Measurements from ENCODE around the gene PRSS57. TPM values are rescaled to one million over a fixed set of nuclear protein-coding genes. Genes with fewer than 3 reads are reported as not detected.

Gene PRSS57
- total RNA-seq, 6 experiments from 2014 or later = 0.20 TPM; not detected in 5

- H3K27me3 ChIP-seq = peaks cover 7 to 13% of the 10 kb centered on the region in 2 donors
- no peak for TF ChIP-seq CTCF (IDR thresholded peaks at IDR 0.05)
- TF ChIP-seq POLR2A (IDR thresholded peaks at IDR 0.05) = no peak
- intact Hi-C loops (cut with DNase I) = no loop called here
- ATAC-seq (peak; percentile 15 to 52 (median 28)), DNase-seq (no peak)
- peaks cover 0 to 9% (median 0%) of the 10 kb centered on the region in 4 donors for H3K4me1 ChIP-seq
- no peaks in the 10 kb centered on the region for H3K36me3 ChIP-seq
- H3K9me3 ChIP-seq = no peaks in the 10 kb centered on the region
- H3K4me3 ChIP-seq = no peak overlapping the region
- no peak overlapping the region for H3K27ac ChIP-seq
- no CpG with 5 or more reads among the region's 54 CpGs for whole genome bisulfite sequencing (ENCODE audit: insufficient coverage, low coverage, low lambda C conversion rate, missing lambda C conversion rate)
Observed at GRCh38 chr19:718991-719512, 23.8 kb upstream of the PRSS57 start.

- TF ChIP-seq CTCF (IDR thresholded peaks at IDR 0.05) = no peak
- no peak for TF ChIP-seq POLR2A (IDR thresholded peaks at IDR 0.05)
- H3K4me1 ChIP-seq = peaks cover 0 to 9% (median 0%) of the 10 kb centered on the region in 4 donors
- H3K27ac ChIP-seq = no peak overlapping the region
- intact Hi-C loops (cut with DNase I) = no loop called here
- 40% methylated on average over 8 of the region's 23 CpGs for WGBS (ENCODE audit: insufficient coverage, low coverage, low lambda C conversion rate, missing lambda C conversion rate)
- no peak for DNase-seq
- H3K4me3 ChIP-seq = no peak overlapping the region
- H3K36me3 ChIP-seq = no peaks in the 10 kb centered on the region
- peak in 1 of 4 donors; percentile 15 for ATAC-seq
- H3K27me3 ChIP-seq = peaks cover 7 to 13% of the 10 kb centered on the region in 2 donors
- no peaks in the 10 kb centered on the region for H3K9me3 ChIP-seq
Observed at GRCh38 chr19:718251-718951, 23.1 kb upstream of the PRSS57 start.

GRCh38 chr19:715347-715746, 20.1 kb upstream of the PRSS57 start:
- no peak for ATAC-seq
- H3K36me3 ChIP-seq = no peaks in the 10 kb centered on the region
- DNase-seq = no peak
- intact Hi-C loops (cut with DNase I) = no loop called here
- no peaks in the 10 kb centered on the region for H3K9me3 ChIP-seq
- 79% methylated on average over 2 of the region's 3 CpGs for WGBS (ENCODE audit: insufficient coverage, low coverage, low lambda C conversion rate, missing lambda C conversion rate)
- H3K4me3 ChIP-seq = no peak overlapping the region
- H3K27ac ChIP-seq = no peak overlapping the region
- TF ChIP-seq CTCF (IDR thresholded peaks at IDR 0.05) (no peak), POLR2A (IDR thresholded peaks at IDR 0.05) (no peak)
- peaks cover 0 to 9% (median 0%) of the 10 kb centered on the region in 4 donors for H3K4me1 ChIP-seq
- H3K27me3 ChIP-seq = peaks cover 7 to 8% of the 10 kb centered on the region in 2 donors

GRCh38 chr19:711254-711653, 16.0 kb upstream of the PRSS57 start:
- ATAC-seq = no peak
- H3K4me1 ChIP-seq = no peaks in the 10 kb centered on the region
- no peaks in the 10 kb centered on the region for H3K36me3 ChIP-seq
- H3K9me3 ChIP-seq = no peaks in the 10 kb centered on the region
- H3K4me3 ChIP-seq = no peak overlapping the region
- no peak for DNase-seq
- WGBS (ENCODE audit: insufficient coverage, low coverage, low lambda C conversion rate, missing lambda C conversion rate) = 70% methylated on average over 6 of the region's 8 CpGs
- no peak overlapping the region for H3K27ac ChIP-seq
- intact Hi-C loops (cut with DNase I) = no loop called here
- no peak for TF ChIP-seq CTCF (IDR thresholded peaks at IDR 0.05)
- no peak for TF ChIP-seq POLR2A (IDR thresholded peaks at IDR 0.05)
- no peaks in the 10 kb centered on the region for H3K27me3 ChIP-seq
